ENCODE results near the gene PRAC2. TPM values are rescaled to one million over a fixed set of nuclear protein-coding genes. Genes with fewer than 3 reads are reported as not detected.

Gene PRAC2
- total and polyA plus RNA-seq, 2 of the 8 experiments (the other 6 are each of a cell fraction or from before 2014, with no cell fraction given) = not detected

GRCh38 chr17:48726114-48726915, 3.3 kb downstream of the PRAC2 start:
- Histone ChIP-seq H3K23ac (ENCODE audit: insufficient read length) (no peak overlapping the region), H3K27me3 (replicated peaks in 1 of 4; ENCODE audit: control insufficient read depth in 3 of 4, extremely low read depth in 1 of 4, insufficient read depth in 3 of 4, low read length in 3 of 4) (peaks cover 98 to 100% (median 99%) of the 10 kb centered on the region in 4 experiments), H4K8ac (ENCODE audit: extremely low read depth, insufficient read depth, low read length) (no peak overlapping the region), H3K4me2 (ENCODE audit: insufficient read depth in 1 of 2, low read depth in 2 of 2, low read length in 2 of 2) (no peak overlapping the region), H3K36me3 (ENCODE audit: control insufficient read depth in 2 of 4, insufficient read depth in 4 of 4, low read length in 3 of 4) (peaks cover 0 to 2% (median 0%) of the 10 kb centered on the region in 4 experiments; a peak in 1 of 8 replicates), H2AK5ac (ENCODE audit: low read depth, low read length) (no peak overlapping the region), H3K79me1 (ENCODE audit: low read depth, low read length) (no peaks in the 10 kb centered on the region; the same call in 1 of the 2 replicates), H3K4me3 (ENCODE audit: extremely low read depth in 1 of 4, insufficient read depth in 2 of 4, low read depth in 3 of 4, low read length in 4 of 4) (no peak overlapping the region), H2BK120ac (replicated peaks; ENCODE audit: low read depth, low read length) (no peak overlapping the region), H2BK5ac (ENCODE audit: low read depth, low read length) (no peak overlapping the region), H3K56ac (replicated peaks; ENCODE audit: insufficient read length, low read depth, low read length) (no peak overlapping the region), H4K91ac (replicated peaks; ENCODE audit: insufficient read length, low read length) (no peak overlapping the region), H2AFZ (ENCODE audit: low read length) (no peak overlapping the region), H4K20me1 (replicated peaks in 1 of 2; ENCODE audit: control insufficient read depth in 1 of 2, insufficient read depth in 2 of 2, low read length in 2 of 2) (peaks cover 23 to 38% of the 10 kb centered on the region in 2 experiments), H2BK12ac (ENCODE audit: low read depth, low read length) (peak overlapping the region; percentile 50; the same call in 1 of the 2 replicates), H2BK20ac (ENCODE audit: low read length) (no peak overlapping the region), H4K5ac (ENCODE audit: insufficient read length, low read depth, low read length) (no peak overlapping the region), H3K14ac (ENCODE audit: insufficient read length) (no peak overlapping the region), H3K4ac (replicated peaks; ENCODE audit: insufficient read length, low read depth, low read length) (no peak overlapping the region), H3K18ac (ENCODE audit: extremely low read depth, low read length) (no peak overlapping the region), H2BK15ac (ENCODE audit: low read length) (no peak overlapping the region), H3K23me2 (ENCODE audit: low read depth, low read length) (no peaks in the 10 kb centered on the region), H3K27ac (ENCODE audit: low read depth, low read length) (no peak overlapping the region), H3K4me1 (replicated peaks in 1 of 4; ENCODE audit: control insufficient read depth in 3 of 4, insufficient read depth in 4 of 4, low read length in 3 of 4) (peaks cover 4 to 22% (median 9%) of the 10 kb centered on the region in 4 experiments; a peak in 6 of 7 replicates), H3K9me3 (ENCODE audit: insufficient read depth in 2 of 2, low read depth in 1 of 2, low read length in 1 of 2) (no peaks in the 10 kb centered on the region), H3K79me2 (ENCODE audit: control insufficient read depth in 1 of 2, insufficient read depth in 2 of 2, low read length in 2 of 2) (no peaks in the 10 kb centered on the region), H3K9ac (replicated peaks in 1 of 4; ENCODE audit: extremely low read depth in 1 of 4, low read depth in 3 of 4, low read length in 3 of 4) (no peak overlapping the region; a peak in 1 of 7 replicates)
- DNase-seq (ENCODE audit: low read depth in 1 of 2, low spot score in 2 of 2) (no peak), FAIRE-seq (no peak)
- POLR2A ChIA-PET (ENCODE audit: partially characterized antibody) = no interaction called here
- WGBS, 2 experiments (ENCODE audit: extremely low coverage in 1 of 2, insufficient coverage in 1 of 2, insufficient read length in 1 of 2, insufficient replicate concordance in 2 of 2, low coverage in 1 of 2, low lambda C conversion rate in 2 of 2, missing lambda C conversion rate in 1 of 2) = 43% methylated on average over 20 of the region's 20 CpGs; no CpG with 5 or more reads in 1 of the 2 experiments
- no peak for TF ChIP-seq ATF2 (IDR thresholded peaks at IDR 0.05; ENCODE audit: low read length)
- no peak for TF ChIP-seq TCF12 (IDR thresholded peaks at IDR 0.05; ENCODE audit: low read depth, low read length)
- TF ChIP-seq SIRT6 (IDR thresholded peaks at IDR 0.05; ENCODE audit: low read length) = no peak
- no peak for TF ChIP-seq KDM4A (IDR thresholded peaks at IDR 0.05; ENCODE audit: low read depth, low read length, severe bottlenecking)
- no peak for TF ChIP-seq EZH2 (IDR thresholded peaks at IDR 0.05; ENCODE audit: low read depth, low read length, severe bottlenecking)
- no peak for TF ChIP-seq CHD2 (IDR thresholded peaks at IDR 0.05; ENCODE audit: low read length)
- TF ChIP-seq TBP (IDR thresholded peaks at IDR 0.05; ENCODE audit: low read depth, low read length) = no peak
- TF ChIP-seq SAP30 (IDR thresholded peaks at IDR 0.05; ENCODE audit: insufficient read depth, insufficient replicate concordance, low read length) = no peak
- CTCF ChIA-PET (ENCODE audit: partially characterized antibody) = interaction anchor here (0.8 to 13.5 kb wide), 19 partner anchors 10 to 152 kb away, joined by 3 to 147 read pairs (median 26); no protein-coding TSS in a partner anchor

Data from H1 (cell line).